Left cardiac atrium (tissue), 4 donors: ENCODE measurements around the gene SDC3. TPM values are rescaled to one million over a fixed set of nuclear protein-coding genes. Genes with fewer than 3 reads are reported as not detected.

Source experiments
- ATAC-seq, 2 donors: fragments of 200-7000 bp; cut with Tn5 transposase; one replicate each; pipeline ENCODE4 v1.9.1; 2020; ENCODE audit warnings: mild to moderate bottlenecking in 2 of 2, moderate library complexity in 2 of 2
- DNase-seq: peaks from one replicate; pipeline ENCODE4 v3.0.0-alpha.2; 2020
- intact Hi-C, 2 donors: fragments of 100-400 bp; cut with DNase I; formaldehyde crosslinking; loops; one replicate each; pipeline versions ENCODE4 v1.14.1 to v1.15.1; 2022 to 2023
- total RNA-seq, 2 donors: library from RNA; stranded (reverse); fragmentation: NEBNext Ultra II Directional; extraction: Animal tissue kit (Norgen Biotek cat#: 25700); gene quantifications; one replicate each; pipeline ENCODE4 v1.2.1, GENCODE V29; 2021
- donor health status: DM: no; HTN: yes; CAD: no.
- donor health status: DM: no; HTN: yes; CAD: no; lungs with severe emphysema.
- donor health status: DM: yes; HTN: yes; CAD: no.
- donor health status: Dilated cardiomyopathy.

SDC3 gene
- total RNA-seq, 2 donors from 2014 or later: 38.8 to 39.3 TPM

DNA sequence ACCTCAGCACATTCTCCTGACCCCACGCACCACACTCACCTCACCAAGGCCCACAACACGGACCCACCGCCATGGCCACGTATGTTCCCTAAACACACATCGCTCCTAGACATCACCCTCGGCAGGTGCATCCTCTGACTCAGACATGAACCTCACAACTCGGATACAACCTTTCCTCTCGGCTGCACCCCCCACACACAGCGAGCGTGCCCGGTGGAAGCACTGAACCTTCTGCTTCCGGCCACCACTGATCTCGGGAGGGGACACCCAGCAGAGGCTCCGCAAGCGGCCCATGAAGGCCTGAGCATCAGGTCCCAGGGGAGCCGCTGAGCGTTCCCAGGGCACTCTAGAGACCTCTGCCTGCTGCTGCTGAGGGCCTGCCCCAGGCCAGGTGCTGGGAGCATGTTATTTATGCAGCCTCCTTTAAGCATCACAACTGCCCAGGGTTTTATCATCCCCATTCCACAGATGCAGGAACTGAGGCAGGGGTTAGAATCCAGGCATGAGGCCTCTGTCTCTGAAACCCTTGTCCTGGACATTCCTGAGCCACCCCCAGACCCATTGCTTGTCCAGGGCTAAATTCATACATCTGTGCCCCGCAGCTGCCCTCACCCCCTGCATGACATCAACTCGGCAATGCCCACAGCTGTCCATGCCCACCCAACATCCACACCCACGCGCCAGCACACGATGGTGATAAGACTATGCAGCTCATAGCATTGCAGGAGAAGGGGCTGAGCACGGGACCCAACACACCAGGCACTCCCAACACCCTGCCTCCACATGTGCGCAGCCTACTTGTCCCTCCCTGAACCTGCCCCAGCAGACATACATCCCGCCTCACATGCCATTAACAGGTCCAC is 27.0 kb downstream of the SDC3 start:
- ATAC-seq (no peak), DNase-seq (peak; percentile 6)
- intact Hi-C loops: no loop called here

DNA sequence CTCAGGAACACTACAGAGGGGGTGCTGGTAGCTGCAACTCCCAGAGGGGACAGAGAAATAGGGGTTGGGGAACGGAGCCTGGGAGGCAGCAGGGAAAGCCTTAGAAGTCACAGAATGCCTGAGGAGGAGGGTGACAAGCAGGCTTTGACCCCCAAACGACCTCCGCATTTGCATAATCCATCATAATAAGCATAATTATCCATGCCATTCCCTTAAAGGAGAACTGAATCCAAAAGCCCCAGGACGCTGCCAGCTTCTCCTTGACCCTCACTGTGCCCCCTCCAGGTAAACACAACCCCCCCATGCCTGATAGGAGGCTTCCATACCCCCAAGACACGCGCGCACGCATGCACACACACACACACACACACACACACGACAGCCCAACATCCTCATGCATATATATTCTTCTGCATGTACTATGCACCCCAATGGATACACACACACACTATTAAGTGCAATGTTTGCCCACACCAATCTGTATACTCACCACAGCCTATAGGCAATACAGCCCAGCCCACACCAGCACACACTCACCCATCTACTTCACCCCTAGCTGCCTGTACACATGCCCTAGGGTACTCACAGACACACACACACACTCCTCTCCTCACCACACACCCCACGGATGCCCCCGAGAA is 27.8 kb downstream of the SDC3 start:
- intact Hi-C loops: no loop called here
- no peak for ATAC-seq
- no peak for DNase-seq

DNA sequence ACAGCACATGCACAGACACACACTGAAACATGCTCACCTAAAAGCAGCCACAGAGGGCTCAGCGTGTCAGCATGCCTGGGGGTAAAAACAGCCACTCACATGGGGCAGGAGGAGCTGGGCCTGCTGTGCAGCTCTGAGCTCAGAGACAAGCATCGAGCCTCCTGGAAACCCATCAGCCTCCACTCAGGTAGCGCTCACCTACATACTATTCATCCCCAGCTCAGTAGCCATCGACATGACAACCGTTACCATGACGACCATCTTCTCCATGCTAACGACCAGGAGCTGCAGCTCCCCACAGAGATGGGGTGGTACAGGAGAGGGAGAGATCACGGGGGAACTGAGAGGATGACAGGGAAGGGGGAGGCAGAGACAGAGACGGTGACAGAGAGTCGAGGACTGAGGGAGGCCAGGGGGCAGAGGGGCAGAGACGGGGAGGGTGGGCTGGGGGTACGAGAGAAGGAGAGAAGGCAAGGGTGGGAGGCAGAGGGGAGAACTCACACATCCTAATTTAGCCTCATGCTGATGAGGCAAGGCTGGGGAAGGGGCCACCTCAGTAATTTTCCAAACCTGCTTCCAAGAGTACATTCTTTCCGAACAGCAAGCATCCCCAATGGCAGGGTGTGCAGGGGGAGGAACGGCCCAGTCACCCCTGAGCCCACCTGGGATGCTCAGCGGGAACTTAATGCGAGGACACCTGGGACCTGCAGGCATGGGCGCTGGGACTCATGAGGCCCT is 28.4 kb downstream of the SDC3 start:
- intact Hi-C loops: no loop called here
- DNase-seq (peak; percentile 15), ATAC-seq (no peak)

DNA sequence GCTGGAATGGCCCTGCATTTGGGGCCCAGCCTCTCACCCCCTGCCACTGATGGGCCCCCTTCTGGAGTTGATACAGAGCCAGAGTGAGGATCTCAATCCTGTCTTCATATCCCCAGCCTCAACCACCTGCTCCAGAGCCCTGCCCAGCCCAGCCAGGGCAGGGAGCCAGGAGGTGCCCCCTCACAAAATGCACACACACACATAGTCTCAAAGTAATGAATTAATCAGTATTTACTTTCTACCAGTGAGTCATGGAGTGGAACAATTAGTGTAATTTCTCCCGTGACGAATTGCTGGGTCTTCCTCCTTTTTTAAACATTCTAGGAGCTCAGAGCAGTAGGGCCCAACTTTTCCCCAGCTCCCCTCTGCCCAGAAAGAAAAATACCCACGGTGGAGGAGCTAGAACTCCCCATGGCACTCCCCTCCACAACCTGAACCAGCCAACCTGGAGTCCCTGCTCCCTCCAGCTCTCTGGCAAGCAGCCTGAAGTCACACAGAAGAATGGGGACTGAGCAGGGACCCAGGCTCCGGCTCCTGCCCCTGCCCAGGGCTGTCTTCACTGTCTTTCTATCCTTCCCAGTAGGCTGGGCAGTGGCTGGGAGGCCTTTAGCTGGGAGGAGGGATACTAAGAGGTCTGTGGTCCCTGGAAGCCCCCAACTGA is 29.3 kb downstream of the SDC3 start:
- DNase-seq (no peak), ATAC-seq (no peak)
- intact Hi-C loops: no loop called here

DNA sequence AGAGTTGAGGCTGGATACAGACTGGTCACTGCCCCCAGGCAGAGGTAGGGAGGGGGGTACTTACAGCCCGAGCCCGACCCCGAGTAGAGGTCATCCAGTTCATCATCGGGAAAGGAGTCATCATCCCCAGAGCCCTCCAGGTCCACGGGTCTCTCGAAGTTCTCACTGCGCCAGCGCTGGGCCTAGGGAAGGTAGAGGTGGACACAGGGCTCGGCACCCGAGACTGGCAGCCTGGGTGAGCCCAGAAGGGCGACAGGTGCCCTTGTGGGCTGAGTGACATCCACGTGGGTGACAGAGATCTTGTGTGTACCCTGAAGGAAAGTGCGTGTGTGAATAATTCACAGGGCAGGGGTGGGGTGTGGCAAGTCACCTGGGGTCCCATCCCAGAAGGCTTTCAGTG is 30.0 kb downstream of the SDC3 start:
- intact Hi-C loops: no loop called here
- no peak for DNase-seq

DNA sequence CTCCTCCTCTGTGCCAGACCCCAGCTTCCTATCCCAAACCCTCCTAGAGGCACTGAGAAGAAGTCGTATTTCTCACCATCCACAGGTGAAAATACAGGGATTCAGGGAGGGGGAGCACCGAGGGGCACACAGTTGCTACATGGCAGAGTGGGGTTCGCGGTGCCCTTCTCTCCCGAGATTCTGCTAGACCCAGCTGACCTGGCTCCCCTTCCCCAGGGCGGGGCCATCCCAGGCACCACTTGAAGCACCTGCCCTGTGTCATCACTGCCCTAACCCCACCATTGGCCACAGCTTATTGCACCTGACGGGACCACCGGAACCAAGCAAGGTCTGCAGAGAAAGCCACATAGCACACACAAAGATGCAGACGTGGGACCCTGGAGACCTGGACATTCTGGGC is 30.5 kb downstream of the SDC3 start:
- intact Hi-C loops: no loop called here
- ATAC-seq: no peak
- DNase-seq: no peak

More for the DNA sequence above, 30.0 kb downstream of the SDC3 start:
- no peak for ATAC-seq

DNA sequence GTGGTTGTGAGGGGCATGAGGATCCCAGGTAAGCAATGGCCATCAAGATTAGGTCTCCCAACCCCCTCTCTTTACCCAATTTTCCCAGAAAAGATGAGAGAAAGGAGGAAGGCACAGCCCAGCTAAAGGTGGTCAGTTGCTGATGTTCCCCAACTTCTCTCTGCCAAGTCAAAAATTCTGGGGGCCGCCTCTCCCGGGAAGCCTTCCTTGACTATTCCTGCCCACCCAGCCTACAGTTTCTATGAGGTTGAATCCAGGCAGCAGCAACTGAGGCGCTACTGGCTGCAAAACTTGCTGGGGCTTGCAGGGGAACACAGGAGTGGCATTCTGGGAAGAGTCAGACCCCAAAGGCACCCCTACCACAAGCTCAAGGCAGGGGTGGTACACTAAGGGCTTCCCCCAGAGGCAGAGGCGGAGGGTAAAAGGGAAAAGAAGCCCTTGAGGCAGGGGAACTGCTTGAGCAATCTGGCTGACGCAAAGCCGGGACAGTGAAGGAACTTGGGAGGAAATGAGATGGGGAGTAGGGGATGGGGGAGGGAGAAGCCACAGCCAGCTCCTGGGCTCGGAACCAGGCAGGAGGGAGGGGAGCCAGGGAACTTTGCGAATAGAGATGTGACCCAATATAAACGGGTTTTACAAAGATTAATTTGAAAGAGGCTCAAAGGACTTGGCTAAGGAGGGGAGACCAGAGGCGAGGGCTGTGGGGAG is 31.2 kb downstream of the SDC3 start:
- ATAC-seq: peak; percentile 77 to 95
- DNase-seq: peak; percentile 88
- intact Hi-C loops: no loop called here

DNA sequence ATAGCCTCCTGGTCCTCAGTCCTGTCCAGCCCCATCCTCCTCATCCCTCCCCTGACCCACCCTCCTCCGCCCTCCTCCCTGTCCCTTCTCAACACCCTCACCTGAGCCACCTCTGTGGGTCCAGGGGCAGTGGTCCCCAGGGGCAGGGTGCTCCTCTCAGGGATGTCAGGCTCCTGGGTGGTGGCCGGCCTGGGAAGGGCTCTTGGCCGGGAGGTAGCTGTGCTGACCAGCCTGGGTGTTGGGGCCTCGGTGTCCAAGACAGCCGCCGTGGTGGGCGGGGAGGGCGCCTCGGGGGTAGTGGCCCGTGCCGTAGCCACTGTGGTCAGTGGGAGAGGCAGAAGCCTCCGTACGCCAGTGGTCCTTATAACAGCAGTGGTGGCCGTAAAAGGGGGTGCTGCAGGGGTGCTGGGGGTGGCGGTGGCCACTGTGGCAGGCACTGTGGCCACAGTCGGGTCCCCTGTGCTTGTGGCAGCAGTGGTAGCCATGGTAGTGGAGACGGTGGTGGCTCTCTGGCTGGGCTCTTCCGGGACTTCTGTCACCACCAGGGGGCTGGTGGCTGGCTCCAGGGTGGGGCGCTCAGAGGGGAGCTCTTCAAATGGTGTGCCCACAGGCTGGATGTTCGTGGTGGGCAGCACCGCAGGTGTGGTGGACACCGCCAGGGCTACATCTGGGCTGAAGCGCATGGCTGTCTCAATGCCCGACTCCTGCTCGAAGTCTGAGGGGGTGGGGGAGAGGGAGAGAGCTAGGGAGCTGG is 31.9 kb downstream of the SDC3 start:
- no peak for ATAC-seq
- no peak for DNase-seq
- intact Hi-C loops: no loop called here

DNA sequence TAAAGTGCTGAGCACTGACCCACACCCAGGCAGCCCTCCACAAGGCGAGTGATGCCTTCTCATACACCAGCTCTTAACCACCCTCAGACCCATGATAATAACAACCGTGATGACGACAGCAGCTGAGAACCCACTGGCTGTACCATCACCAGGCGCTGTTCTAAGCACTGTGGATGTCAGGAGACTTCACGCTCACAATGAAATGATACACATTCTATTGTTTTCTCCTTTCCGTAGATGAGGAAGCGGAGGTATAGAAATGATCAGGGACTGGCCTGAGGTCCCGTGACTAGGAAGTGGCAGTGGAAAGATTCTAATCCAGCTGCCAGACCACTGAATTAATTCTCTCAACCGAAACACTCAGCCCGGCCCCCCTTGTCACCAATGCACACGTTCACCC is 32.6 kb downstream of the SDC3 start:
- ATAC-seq (no peak), DNase-seq (no peak)
- intact Hi-C loops: no loop called here

DNA sequence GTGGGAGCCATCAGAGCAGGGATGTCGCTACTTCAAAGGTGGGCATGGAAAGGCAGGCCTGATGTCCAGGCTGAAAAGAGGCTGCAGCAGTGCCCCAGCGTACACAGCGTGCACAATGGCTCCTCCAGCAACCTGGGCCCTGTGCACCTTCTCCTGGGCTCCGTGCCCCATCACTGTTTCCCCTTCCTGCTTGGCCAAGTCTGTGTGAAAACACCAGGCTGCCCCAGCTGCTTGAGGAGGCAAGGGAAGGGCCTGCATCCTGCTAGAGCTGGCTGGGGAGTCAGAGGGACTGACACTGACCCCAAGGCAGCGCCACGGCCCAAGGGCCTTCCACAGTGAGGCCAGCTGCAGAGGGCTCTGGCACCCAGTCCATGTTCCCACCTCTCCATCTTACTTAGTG is 33.4 kb downstream of the SDC3 start:
- DNase-seq (no peak), ATAC-seq (no peak)
- intact Hi-C loops: no loop called here

DNA sequence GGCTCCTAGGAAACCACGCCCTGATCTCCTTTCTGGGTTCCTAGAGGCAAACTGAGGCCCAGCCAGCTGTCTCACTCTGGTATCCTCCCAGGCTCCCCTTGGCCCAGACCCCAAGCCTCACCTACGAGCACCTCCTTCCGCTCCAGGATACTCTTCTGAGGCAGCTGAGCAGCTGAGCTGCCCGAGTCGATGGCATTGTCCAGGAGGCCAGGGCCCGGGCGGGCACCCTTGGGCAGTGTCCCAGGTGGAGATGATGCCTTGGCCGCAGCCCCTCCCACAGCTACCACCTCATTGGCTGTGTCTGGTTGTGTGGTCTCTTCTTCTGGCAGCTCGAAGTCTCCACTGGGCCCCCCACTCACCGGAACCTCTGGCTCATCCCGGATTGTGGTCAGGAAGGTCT is 34.4 kb downstream of the SDC3 start:
- intact Hi-C loops: no loop called here
- DNase-seq (no peak), ATAC-seq (no peak)

DNA sequence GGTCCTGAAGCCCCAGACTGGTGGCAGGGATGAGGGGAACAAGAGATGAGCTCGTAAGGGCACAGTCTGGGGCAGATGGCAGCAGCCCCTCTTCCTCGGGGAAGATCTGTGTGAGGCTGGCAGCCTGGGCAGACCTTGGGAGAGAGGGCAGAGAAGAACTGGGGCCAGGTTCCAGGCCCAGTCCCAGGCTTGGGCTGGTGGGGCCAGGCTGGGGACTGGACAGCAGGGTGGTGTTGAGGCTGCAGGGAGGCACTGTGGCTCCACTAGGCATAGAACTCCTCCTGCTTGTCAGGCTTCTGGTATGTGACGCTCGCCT is 35.7 kb downstream of the SDC3 start:
- no peak for DNase-seq
- ATAC-seq: no peak
- intact Hi-C loops: no loop called here

DNA sequence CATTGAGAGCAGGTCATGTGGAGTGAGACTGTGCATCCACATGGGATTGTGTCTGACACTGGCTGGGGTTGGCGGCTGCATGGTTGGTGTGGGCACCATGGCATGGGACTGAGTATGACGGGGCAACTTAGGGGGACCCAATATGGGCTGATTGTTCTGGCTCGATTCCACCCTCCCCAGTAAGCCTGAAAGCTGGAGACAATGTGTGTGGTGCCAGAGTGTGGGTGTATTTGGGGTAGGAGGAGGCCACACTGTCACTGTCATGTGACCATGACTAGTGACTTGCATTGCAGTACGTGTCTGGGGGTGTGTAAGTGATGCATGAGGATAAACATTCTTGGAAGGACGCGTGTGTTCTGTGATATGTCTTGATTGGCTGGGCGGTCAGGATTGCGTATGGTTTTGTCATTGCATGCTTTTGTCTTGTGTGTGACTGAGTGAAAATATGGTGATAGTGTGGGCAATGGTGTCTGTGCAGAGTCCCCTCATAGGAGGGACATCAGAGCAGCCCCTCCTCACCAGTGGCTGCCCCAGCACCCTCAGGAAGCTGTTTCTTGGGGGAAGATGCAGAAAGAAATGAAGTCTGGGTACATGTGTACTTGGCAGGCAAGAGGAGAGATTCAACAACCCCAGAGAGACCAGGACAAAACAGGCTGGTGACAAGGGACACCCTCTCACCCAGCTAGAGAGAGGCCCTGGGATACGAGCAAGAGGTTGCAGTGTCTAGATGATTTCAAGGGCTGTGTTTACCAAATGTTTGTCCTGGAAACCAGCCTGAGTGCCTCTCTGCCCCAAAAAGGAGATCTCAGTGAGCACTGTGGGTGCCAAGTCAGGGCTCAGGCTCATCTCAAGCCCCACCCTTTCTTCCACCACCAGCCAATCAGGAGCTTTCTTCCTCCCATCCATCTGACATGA is 36.3 kb downstream of the SDC3 start:
- intact Hi-C loops: no loop called here
- ATAC-seq: no peak
- no peak for DNase-seq

DNA sequence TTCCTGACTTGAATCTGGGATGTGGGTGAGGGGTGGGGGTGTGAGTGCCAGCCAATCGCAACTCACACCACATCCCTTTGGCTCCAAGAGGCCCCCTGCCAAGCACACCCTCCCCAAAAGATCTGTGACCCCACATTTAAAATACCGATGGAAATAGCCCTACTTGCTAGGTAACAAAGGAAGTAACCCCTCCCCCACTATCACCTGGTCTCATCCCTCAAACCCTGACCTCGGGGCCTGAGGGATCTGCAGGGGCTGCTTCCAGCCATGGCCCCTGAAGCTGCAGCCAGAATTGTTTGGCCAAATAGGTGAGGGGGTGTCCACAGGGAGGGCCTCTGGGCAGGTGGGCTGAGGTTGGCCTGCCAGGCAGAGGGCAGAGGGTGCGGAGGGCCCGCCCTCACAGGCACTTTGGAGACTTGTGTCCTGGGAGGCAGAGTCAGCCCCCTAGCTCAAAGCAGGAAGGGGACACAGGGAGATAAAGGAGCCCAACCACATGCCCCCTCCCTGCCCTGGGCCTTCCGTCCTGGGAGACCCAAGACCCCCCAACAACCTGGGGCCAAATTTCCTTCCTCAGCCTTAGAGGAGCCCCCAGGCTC is 37.2 kb downstream of the SDC3 start:
- DNase-seq (no peak), ATAC-seq (no peak)
- intact Hi-C loops: no loop called here

DNA sequence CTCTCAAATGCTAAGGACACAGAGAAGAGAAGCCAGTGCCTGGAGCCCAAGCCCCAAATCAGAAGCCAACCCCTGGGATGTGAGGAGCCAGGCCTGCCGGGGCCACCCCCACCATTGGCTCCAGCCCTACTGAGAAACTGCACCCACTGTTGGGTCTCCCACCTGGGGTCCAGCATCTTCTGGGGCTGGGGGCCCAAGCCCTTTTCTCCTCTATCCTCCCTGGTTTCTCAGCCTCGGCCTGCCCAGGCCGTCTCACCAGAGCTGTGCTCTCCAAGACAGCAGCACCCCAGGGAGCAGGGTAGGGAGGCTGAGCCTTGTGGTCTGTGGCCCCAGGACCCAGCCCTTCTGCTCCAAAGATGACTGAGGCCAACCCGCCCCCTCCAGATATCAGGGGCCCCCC is 37.9 kb downstream of the SDC3 start:
- ATAC-seq: no peak
- DNase-seq: no peak
- intact Hi-C loops: no loop called here

DNA sequence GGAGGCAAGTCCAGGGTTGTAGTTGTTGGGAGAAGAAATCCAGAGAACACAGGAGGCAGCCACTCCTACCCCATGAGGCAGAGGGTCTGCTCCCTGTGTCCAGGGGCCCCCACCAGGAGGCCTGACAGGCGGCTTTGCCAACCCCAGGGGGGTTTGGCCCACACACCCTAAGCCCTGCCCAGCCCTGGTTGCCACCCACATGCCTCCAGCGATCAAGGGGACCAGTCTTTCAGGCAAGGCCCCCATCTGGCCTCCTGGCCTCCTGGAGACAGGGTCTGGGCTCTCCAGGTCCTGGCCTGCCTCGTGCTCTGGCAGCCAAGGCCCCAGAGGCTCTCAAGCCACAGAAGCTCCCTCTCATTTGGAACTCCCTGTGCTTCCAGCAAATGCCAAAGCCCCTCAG is 38.5 kb downstream of the SDC3 start:
- no peak for ATAC-seq
- no peak for DNase-seq
- intact Hi-C loops: no loop called here

DNA sequence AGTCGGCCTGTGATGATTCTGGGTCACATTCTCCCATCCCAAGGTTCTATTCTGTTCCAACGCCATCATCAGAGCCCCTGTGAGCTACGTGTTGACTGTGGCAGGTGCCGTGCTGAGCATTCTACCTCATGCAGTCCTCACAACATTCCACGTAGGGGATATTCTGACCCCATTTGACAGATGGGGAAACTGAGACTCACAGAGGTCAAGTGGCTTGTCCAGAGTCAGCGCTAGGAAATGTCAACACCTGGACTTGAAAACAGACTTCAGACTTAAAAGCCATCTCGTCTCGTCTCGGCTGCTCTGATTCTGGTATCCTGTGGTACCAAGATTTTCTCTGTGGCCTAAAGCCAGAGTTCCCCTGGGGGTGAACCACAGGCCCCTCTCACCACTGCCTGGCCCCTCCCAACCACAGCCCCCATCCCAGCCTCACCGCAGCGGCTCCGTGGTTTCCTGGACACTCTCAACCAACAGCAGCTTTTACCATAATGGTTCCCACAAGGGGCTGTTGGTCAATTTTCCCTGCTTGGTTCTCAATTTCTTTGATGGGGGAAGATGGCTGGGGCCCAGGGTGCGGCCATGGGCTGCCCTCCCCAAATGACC is 39.6 kb downstream of the SDC3 start:
- DNase-seq (no peak), ATAC-seq (no peak)
- intact Hi-C loops: no loop called here
